ENCODE measurements around the gene TCL1A.
"Not testable (repeated sequence)": the region's sequence is repeated elsewhere in the genome, so short reads cannot be mapped to it uniquely, and the experiment has no call there.

The TCL1A gene, protein sequence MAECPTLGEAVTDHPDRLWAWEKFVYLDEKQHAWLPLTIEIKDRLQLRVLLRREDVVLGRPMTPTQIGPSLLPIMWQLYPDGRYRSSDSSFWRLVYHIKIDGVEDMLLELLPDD

DNA sequence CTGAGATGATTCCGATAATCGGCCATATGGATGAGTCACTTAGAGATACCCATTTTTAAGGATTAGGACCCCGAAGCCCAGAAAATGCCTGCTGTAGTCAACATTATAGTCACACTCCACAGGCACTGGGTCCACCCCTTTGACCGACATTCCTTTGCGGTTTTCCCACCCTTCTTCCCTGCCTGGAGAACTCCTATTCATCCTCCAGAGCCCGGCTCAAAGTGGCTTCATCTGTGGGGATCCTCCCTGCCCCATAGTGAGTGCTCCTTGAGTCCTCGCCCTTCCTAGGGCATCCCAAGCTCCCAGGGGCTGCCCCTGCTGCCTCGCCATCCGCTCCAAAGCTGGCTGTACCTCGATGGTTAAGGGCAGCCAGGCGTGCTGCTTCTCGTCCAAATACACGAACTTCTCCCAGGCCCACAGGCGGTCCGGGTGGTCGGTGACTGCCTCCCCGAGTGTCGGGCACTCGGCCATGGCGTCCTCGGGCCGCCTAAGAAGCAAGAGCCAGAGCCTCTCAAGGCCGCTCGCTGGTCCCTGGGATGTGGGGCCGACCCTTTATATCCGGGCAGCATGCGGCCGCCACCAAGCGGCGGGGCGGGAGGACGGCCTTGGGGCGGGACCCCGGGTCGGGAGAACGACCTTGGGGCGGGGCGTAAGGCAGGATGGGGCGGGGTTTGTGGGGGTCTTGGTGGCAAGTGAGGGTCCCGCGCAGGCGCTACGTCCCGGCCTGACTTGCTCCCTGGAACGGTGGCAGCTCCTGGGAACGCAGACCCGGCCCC, at the start of gene TCL1A:
TSS of gene TCL1A (minus strand) at position 530 of the 776 bp plus-strand sequence. CDS start at position 471, 59 bp downstream.
- in situ Hi-C loops (cut with MboI; ENCODE audit: low sequenced_read_pairs) = no loop called here

GRCh38 chr14:95763032-95763431, 49.1 kb upstream of the TCL1A start:
- in situ Hi-C loops (cut with MboI; ENCODE audit: low sequenced_read_pairs) = not testable (repeated sequence)

GRCh38 chr14:95761436-95761835, 47.5 kb upstream of the TCL1A start:
- in situ Hi-C loops (cut with MboI; ENCODE audit: low sequenced_read_pairs) = no loop called here

GRCh38 chr14:95760596-95760995, 46.7 kb upstream of the TCL1A start:
- in situ Hi-C loops (cut with MboI; ENCODE audit: low sequenced_read_pairs) = no loop called here

DNA sequence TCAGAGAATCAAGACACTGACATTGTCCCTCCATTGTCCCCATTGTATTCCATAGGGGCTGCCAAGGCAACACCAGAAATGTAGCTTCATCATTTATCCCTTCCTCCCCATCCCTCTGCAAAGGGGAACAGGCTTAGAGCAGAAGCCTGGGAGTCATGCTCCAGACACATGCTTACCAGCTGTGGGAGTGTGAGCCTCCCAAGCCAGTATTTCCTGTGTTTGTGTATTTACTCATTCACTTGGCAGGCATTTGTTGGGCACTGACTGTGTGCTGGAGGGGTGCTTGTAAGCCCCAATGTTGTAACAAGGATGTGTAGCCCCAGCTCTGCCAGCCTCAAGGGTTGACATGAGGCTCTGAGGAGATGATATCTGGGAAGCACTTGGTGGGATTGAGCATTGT, 46.0 kb upstream of the TCL1A start:
- in situ Hi-C loops (cut with MboI; ENCODE audit: low sequenced_read_pairs) = no loop called here

DNA sequence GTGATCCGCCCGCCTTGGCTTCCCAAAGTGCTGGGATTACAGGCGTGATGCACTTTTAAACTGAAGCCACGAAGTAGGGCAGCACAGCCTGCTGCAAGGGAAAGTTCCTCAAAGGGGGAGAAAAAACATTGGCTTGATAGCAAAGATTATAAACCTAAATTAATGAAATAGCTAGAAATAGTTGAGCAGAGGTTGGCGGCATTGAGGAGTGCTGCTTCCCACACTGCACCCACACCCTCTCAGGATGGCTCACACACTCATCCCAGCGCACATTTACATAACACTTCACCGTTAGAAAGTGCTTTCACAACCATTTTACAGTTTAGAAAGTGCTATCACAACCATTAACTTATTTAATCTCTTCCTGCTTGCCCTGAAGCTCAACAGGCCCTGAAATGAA, 44.4 kb upstream of the TCL1A start:
- in situ Hi-C loops (cut with MboI; ENCODE audit: low sequenced_read_pairs) = no loop called here

- in situ Hi-C loops (cut with MboI; ENCODE audit: low sequenced_read_pairs) = no loop called here
These were observed 42.8 kb upstream of the TCL1A start for GRCh38 chr14:95756751-95757150.

GRCh38 chr14:95756127-95756526, 42.2 kb upstream of the TCL1A start:
- in situ Hi-C loops (cut with MboI; ENCODE audit: low sequenced_read_pairs) = no loop called here

DNA sequence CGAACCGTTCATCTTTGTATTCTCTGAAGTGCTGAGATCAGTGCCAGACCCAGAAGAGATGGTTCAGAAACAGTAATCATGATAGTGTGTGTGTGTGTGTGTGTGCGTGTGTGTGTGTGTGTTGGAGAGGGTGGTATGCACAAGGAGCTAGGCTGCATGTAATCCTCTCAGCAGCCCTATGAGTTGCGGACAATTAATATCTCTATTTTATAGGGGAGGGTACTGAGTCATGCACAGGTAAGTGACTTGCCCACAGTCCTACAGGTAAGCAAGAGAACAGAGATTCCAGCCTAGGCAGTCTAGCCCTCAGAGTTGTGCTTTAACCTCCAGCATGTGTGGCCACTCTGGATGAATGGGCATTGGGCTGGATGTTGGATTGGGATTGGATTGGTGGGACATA, 27.9 kb upstream of the TCL1A start:
- in situ Hi-C loops (cut with MboI; ENCODE audit: low sequenced_read_pairs) = no loop called here

DNA sequence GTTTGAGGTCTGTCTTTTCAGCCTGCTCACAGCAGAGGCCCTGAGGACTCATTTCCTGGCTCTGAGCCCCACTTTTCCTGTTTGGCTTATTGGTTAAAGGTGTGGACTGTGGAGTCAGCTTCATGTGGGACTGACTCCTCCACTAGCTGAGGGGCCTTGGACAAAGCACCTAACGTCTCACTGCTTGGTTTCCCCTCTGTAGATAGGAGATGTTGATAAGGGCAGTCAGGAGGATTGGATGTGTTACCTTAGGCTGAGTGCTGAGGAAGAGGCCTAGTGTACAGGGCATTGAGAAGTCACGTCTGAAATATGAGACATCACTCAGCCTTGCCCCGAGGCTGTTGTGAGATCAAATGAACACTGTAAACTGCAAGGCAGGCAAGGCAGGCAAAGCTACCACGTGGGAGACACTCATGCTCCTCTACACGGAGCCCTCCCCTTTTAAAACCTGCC, 27.1 kb upstream of the TCL1A start:
- in situ Hi-C loops (cut with MboI; ENCODE audit: low sequenced_read_pairs) = no loop called here

- in situ Hi-C loops (cut with MboI; ENCODE audit: low sequenced_read_pairs) = no loop called here
These were observed 25.4 kb upstream of the TCL1A start for GRCh38 chr14:95739356-95739755.

GRCh38 chr14:95733212-95733611, 19.3 kb upstream of the TCL1A start:
- in situ Hi-C loops (cut with MboI; ENCODE audit: low sequenced_read_pairs) = no loop called here

DNA sequence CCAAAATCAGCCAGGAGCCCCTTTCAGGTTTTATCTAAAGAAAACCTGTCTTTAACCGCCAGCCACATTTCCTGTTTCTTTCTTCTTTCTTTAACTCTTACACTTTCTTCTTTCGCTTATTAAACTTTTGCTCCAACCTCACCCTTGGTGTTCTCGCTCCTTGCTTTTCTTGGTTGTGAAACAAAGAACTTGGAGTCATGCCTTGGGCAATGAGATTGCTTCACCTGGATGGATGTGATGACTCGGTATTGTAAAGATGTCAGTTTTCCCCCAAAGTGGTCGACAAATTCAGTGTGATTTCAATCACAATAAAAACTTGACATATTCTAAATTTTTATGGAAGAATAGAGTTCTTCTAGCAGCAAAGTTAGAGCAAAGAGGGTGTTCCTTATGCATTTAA, 16.2 kb upstream of the TCL1A start:
- in situ Hi-C loops (cut with MboI; ENCODE audit: low sequenced_read_pairs) = no loop called here

DNA sequence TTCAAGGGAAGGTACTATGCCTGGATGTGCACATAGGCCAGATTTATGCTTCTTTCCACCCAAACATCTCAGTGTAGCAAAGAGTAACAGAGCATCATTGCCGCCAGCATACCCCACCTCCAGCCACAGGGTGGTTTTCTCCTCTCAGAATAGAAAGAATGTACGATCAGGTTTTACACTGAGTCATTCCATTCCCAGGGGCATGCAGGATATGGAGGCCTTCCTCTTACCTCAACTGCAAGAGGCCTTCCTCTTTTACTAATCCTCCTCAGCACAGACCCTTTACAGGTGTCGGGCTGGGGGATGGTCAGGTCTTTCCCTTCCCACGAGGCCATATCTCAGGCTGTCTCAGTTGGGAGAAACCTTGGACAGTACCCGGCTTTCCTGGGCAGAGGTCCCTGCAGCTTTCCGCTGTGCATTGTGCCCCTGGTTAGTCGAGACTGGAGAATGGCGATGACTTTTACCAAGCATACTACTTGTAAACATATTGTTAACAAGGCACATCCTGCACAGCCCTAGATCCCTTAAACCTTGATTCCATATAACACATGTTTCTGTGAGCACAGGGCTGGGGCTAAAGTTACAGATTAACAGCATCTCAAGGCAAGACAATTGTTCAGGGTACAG, 15.6 kb upstream of the TCL1A start:
- in situ Hi-C loops (cut with MboI; ENCODE audit: low sequenced_read_pairs) = not testable (repeated sequence)

DNA sequence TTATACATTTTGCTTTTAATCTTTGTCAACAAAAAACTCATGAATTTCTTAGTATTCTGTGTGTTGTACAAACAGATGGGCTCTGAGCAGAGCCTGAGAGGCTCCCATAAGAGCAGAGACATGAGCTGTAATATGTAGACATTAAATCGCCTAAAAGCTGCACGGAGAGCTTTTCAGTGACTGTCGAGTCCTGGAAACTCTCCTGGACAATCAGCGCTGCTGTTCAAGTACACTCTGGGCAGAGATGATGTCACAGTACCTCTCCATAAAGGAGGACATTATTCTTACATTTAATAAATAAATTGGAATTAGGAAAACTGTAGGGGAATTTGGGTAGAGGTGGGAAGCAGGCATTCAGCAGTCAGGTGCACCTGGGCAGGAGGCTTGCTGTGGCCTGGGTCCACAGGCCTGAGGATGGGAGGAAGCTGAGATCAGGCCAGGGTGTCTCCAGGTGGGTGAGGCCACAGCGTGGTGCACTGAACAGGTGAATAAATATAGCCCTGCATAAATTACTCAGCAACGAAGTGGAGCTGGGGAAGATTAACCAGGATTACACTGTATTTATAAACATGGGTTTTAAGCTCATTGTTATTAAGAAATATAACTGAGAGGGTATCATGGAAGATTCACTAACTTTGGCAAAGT, 13.3 kb upstream of the TCL1A start:
- in situ Hi-C loops (cut with MboI; ENCODE audit: low sequenced_read_pairs) = no loop called here

DNA sequence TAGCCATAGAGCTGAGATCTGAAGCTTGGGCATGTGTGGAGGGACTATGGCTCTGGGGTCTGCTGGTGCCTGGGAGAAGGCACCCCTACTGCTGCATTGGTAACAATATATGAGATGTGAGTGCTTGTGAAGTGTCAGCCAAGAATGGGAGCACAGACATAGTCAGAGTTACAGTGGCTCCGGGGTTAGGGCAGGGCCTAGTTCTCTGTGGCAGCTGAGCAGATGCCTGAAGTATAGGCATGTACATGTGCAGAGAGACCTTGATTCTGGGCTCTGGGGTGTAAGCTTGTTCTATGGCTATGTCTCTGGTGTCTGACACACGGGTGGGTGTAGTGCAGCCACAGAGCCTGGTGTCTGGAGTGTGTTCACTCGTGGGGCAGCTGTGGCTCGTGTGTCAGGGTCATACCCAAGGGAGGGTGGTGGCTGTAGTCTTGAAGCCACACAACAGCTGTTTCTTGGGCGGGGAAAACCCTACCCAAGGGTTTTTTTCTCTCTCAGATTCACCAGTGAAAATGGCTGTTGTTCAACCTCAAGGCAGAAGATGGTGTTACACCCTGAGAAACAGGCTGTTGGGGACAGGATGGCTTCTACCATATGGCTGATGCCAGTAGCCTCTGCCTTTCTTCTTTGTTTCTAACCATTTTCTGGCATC, 11.9 kb upstream of the TCL1A start:
- in situ Hi-C loops (cut with MboI; ENCODE audit: low sequenced_read_pairs) = no loop called here

- in situ Hi-C loops (cut with MboI; ENCODE audit: low sequenced_read_pairs) = no loop called here
These were observed 8.7 kb upstream of the TCL1A start for GRCh38 chr14:95722525-95723190.

- in situ Hi-C loops (cut with MboI; ENCODE audit: low sequenced_read_pairs) = no loop called here
These were observed 1.5 kb downstream of the TCL1A start for GRCh38 chr14:95712398-95712797.

DNA sequence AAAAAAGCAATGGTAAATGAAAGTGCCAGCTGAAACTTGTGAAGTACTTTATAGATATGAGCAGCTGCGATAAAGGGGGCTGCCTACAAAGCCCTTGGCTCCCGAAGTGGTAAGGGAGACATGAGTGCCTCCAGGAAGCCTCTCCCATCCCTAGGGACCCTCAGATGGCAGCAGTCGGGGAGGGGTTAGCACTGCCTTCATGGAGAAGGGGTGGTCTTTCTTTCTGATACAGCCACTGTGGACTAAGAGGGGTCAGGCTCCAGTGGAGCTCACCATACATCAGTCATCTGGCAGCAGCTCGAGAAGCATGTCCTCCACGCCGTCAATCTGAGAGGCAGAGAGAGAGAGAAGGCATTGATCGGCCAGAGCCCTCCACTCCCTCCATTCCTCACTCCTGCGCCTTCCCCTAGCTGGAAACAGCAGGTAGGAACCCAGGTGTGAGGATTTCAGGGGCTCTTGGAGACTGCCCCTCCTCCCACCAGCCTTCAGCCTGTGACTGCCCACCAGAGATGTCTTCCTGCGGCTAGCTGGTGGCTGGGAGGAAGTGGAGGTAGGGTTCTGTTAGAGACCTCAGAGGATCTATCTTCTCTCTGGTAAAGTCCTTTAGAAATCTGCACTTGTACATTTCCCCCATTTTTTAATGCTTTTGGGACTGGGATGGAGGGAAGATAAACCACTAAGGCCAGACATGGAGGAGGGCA, 2.3 kb downstream of the TCL1A start:
- in situ Hi-C loops (cut with MboI; ENCODE audit: low sequenced_read_pairs) = no loop called here

DNA sequence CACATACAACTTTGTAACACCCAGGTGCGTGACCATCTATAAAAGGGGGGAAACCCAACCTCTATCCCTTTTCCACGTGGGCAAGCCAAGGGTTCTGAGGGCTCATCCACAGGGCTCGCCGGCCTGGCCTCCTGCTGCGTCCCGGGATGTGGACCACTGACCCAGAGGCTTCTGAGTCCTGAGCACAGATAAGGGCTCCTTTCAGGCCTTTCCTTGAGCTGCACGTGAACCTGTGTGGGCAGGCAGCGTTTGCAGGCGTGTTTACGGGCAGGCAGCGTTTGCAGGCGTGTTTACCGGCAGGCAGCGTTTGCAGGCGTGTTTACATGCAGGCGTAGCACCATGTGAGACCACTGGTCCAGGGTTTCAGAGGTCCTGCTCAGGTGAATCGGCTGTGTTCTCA, 3.8 kb downstream of the TCL1A start:
- in situ Hi-C loops (cut with MboI; ENCODE audit: low sequenced_read_pairs) = no loop called here

All from HL-60/S4 (cell line).